ENCODE data around the gene SCG2. TPM values are rescaled to one million over a fixed set of nuclear protein-coding genes. Genes with fewer than 3 reads are reported as not detected.
A peak's percentile ranks its signal among the peaks of the same experiment; 100 is the strongest.

Gene SCG2
- total and polyA plus RNA-seq, 2 of the 4 experiments (the other 2 are of a cell fraction) = 0.36 to 0.46 TPM

DNA sequence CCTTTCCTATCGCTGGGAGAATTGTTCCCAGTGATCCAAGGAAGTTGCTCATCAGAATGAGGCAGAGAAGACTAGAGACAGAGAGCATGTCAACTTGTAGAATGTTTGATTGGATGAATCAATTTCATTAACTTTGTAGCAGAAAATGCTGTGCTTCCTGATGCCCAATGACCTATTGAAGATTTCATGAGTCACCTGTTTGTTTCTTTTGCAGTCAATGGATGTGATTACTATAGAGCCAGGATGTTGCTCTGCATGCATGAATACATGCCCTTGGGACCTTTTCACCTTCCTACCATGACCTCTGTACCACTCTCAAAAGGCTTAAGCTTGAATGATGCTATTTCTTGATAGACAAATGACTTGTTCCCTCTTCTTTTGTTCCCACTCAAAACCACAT is 23.3 kb downstream of the SCG2 start:
- no peak overlapping the region for H3K9ac ChIP-seq (ENCODE audit: low read depth, low read length)
- 0 out of 2 replicates have a peak overlapping the region, but pooled peaks have one; percentile 8 for H3K14ac ChIP-seq (replicated peaks; ENCODE audit: low read depth, low read length)
- no peak overlapping the region for H2BK5ac ChIP-seq (ENCODE audit: low read depth, low read length, poor library complexity, severe bottlenecking)
- in situ Hi-C loops (cut with MboI; ENCODE audit: low sequenced_read_pairs) = loop anchor here (25.0 kb wide), 1 partner anchor 983 kb away; no protein-coding TSS in a partner anchor
- peaks cover 3% of the 10 kb centered on the region for H3K9me1 ChIP-seq (ENCODE audit: insufficient read depth, low read length)
- intact Hi-C loops (cut with micrococcal nuclease) = no loop called here
- DNase-seq (no peak), ATAC-seq (ENCODE audit: low read depth) (no peak)
- BruUV-seq (replicated peaks) = no TSS peak
- CTCF ChIA-PET = interaction anchor here (0.6 kb wide), 1 partner anchor 30 kb away, joined by 3 read pairs; no protein-coding TSS in a partner anchor
- no peak overlapping the region for H4K5ac ChIP-seq (ENCODE audit: low read depth, low read length)
- no peaks in the 10 kb centered on the region for H4K20me1 ChIP-seq (ENCODE audit: insufficient read depth, low read length)
- H3K79me1 ChIP-seq (ENCODE audit: low read depth in 1 of 2, low read length in 2 of 2) = no peaks in the 10 kb centered on the region
- no peaks in the 10 kb centered on the region for H3K9me3 ChIP-seq (ENCODE audit: control insufficient read depth, insufficient read depth, low read length)
- H2BK20ac ChIP-seq (ENCODE audit: low read depth, low read length) = 0 out of 2 replicates have a peak overlapping the region, but pooled peaks have one; percentile 4
- dilution Hi-C loops (cut with HindIII; ENCODE audit: low sequenced_read_pairs, unreplicated experiment) = no loop called here
- peaks cover 7% of the 10 kb centered on the region for H3K4me1 ChIP-seq (ENCODE audit: control insufficient read depth, insufficient read depth, low read length)
- POLR2A ChIA-PET (ENCODE audit: unreplicated experiment) = no interaction called here
- 0 out of 2 replicates have a peak overlapping the region, but pooled peaks have one; percentile 28 for H2AK5ac ChIP-seq (ENCODE audit: low read depth, low read length)
- no peak overlapping the region for H2AFZ ChIP-seq (replicated peaks; ENCODE audit: low read length, poor library complexity)
- H4K8ac ChIP-seq (ENCODE audit: low read depth in 2 of 2, low read length in 2 of 2) = no peak overlapping the region
- H4K91ac ChIP-seq (ENCODE audit: insufficient read depth, low read depth, low read length) = no peak overlapping the region
- no peak overlapping the region for H3K4ac ChIP-seq (ENCODE audit: low read depth, low read length)
- no peaks in the 10 kb centered on the region for H3K27me3 ChIP-seq (ENCODE audit: control insufficient read depth, insufficient read depth, low read length)
- no peak overlapping the region for H3K56ac ChIP-seq (ENCODE audit: extremely low read depth, insufficient read depth, low read length)
- TF ChIP-seq, protein P1, sequence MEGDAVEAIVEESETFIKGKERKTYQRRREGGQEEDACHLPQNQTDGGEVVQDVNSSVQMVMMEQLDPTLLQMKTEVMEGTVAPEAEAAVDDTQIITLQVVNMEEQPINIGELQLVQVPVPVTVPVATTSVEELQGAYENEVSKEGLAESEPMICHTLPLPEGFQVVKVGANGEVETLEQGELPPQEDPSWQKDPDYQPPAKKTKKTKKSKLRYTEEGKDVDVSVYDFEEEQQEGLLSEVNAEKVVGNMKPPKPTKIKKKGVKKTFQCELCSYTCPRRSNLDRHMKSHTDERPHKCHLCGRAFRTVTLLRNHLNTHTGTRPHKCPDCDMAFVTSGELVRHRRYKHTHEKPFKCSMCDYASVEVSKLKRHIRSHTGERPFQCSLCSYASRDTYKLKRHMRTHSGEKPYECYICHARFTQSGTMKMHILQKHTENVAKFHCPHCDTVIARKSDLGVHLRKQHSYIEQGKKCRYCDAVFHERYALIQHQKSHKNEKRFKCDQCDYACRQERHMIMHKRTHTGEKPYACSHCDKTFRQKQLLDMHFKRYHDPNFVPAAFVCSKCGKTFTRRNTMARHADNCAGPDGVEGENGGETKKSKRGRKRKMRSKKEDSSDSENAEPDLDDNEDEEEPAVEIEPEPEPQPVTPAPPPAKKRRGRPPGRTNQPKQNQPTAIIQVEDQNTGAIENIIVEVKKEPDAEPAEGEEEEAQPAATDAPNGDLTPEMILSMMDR (conservative IDR thresholded peaks at IDR 0.05; ENCODE audit: low read depth, low read length) = no peak
- TF ChIP-seq NFE2L2 (IDR thresholded peaks at IDR 0.05; ENCODE audit: low read depth, low read length) (no peak), SMC3 (IDR thresholded peaks at IDR 0.05; ENCODE audit: low read depth, low read length) (no peak), CEBPB (IDR thresholded peaks at IDR 0.05; ENCODE audit: low read depth, low read length) (no peak), FOS (IDR thresholded peaks at IDR 0.05; ENCODE audit: low read depth, low read length) (no peak), POLR2A (IDR thresholded peaks at IDR 0.05; ENCODE audit: low read depth, low read length) (no peak), RAD21 (IDR thresholded peaks at IDR 0.05; ENCODE audit: low read length) (no peak), MXI1 (IDR thresholded peaks at IDR 0.05; ENCODE audit: borderline replicate concordance, low read depth, low read length) (no peak), MAFK (IDR thresholded peaks at IDR 0.05; ENCODE audit: low read depth, low read length) (no peak), CHD1 (IDR thresholded peaks at IDR 0.05; ENCODE audit: low read depth, low read length) (no peak), RFX5 (IDR thresholded peaks at IDR 0.05; ENCODE audit: low read depth, low read length) (no peak), MAZ (IDR thresholded peaks at IDR 0.05; ENCODE audit: borderline replicate concordance, low read depth, low read length) (no peak)
- TF ChIP-seq, protein P2, sequence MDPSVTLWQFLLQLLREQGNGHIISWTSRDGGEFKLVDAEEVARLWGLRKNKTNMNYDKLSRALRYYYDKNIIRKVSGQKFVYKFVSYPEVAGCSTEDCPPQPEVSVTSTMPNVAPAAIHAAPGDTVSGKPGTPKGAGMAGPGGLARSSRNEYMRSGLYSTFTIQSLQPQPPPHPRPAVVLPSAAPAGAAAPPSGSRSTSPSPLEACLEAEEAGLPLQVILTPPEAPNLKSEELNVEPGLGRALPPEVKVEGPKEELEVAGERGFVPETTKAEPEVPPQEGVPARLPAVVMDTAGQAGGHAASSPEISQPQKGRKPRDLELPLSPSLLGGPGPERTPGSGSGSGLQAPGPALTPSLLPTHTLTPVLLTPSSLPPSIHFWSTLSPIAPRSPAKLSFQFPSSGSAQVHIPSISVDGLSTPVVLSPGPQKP (IDR thresholded peaks at IDR 0.05; ENCODE audit: borderline replicate concordance, low read depth, low read length) = no peak
- TF ChIP-seq, protein P3, sequence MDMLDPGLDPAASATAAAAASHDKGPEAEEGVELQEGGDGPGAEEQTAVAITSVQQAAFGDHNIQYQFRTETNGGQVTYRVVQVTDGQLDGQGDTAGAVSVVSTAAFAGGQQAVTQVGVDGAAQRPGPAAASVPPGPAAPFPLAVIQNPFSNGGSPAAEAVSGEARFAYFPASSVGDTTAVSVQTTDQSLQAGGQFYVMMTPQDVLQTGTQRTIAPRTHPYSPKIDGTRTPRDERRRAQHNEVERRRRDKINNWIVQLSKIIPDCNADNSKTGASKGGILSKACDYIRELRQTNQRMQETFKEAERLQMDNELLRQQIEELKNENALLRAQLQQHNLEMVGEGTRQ (IDR thresholded peaks at IDR 0.05; ENCODE audit: low read depth, low read length) = no peak
- WGBS, 2 experiments (ENCODE audit: extremely low coverage in 2 of 2, insufficient read length in 1 of 2) = no CpG with 5 or more reads among the region's 1 CpG
- no peak overlapping the region for H3K18ac ChIP-seq (ENCODE audit: low read depth, low read length)
- no peak overlapping the region for H2AK9ac ChIP-seq (replicated peaks; ENCODE audit: low read depth, low read length, poor library complexity)
- H2BK15ac ChIP-seq (ENCODE audit: low read depth, low read length) = no peak overlapping the region
- no peak overlapping the region; the same call in 1 of the 2 replicates for H2BK120ac ChIP-seq (ENCODE audit: low read depth, low read length)
- no peak overlapping the region for H3K23ac ChIP-seq (ENCODE audit: low read depth, low read length)
- no peaks in the 10 kb centered on the region for H3K36me3 ChIP-seq (ENCODE audit: control insufficient read depth, insufficient read depth, low read length)
- H3K4me2 ChIP-seq (ENCODE audit: low read depth, low read length) = no peak overlapping the region
- H3K4me3 ChIP-seq (ENCODE audit: insufficient read depth, low read depth, low read length) = no peak overlapping the region
- H3K27ac ChIP-seq (ENCODE audit: insufficient read depth, low read length) = no peak overlapping the region

All from IMR-90 (cell line).